Daoy (cell line): ENCODE results near the gene CD63. TPM values are rescaled to one million over a fixed set of nuclear protein-coding genes. Genes with fewer than 3 reads are reported as not detected.

Experiments used
- DNase-seq: peaks from one replicate; pipeline ENCODE4 v3.0.0-alpha.2; 2015; ENCODE audit warnings: low read depth
- total RNA-seq: library from RNA; depleted of rRNA; stranded (reverse); fragments of >200 nt; shearing (Covaris generic); gene quantifications from 2 replicates; pipeline ENCODE4 v1.2.3, GENCODE V29; 2014

CD63 gene
- total RNA-seq, 1 experiment from 2014 or later: 638 TPM

GRCh38 chr12:55706568-55707218 lies 22.1 kb downstream of the CD63 start:
- no peak for DNase-seq

DNA sequence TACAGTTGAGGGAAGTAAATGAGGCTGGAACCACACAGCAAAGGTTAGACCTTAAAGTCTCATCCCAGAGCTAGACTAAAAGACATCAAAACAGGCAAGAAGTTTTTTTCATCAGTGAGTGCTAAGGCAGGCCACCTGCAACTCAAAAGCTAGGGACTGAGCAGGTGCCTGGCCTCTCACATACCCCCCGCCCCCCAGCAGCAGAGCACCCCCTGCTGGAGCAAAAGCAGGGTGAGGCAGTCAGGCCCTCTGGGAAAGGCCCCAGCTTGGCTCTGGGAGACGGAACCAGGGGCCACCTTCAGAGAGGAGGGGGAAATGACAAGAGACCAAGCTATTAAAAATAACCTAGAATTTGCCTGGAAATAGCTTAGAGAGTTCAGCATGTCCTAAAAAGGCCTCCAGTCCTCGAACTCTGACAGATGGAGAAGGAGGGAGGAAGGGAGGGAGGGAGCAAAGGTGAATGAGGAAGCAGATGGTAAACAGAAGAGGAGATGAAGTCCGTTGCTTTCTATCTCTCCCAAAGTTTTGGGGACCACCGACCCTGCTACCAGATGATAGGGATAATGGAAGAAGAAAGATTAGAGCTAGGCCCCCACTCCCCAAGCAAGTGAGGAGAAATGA lies 22.9 kb downstream of the CD63 start:
- DNase-seq: no peak

GRCh38 chr12:55704824-55705718 lies 23.7 kb downstream of the CD63 start:
- DNase-seq: no peak

DNA sequence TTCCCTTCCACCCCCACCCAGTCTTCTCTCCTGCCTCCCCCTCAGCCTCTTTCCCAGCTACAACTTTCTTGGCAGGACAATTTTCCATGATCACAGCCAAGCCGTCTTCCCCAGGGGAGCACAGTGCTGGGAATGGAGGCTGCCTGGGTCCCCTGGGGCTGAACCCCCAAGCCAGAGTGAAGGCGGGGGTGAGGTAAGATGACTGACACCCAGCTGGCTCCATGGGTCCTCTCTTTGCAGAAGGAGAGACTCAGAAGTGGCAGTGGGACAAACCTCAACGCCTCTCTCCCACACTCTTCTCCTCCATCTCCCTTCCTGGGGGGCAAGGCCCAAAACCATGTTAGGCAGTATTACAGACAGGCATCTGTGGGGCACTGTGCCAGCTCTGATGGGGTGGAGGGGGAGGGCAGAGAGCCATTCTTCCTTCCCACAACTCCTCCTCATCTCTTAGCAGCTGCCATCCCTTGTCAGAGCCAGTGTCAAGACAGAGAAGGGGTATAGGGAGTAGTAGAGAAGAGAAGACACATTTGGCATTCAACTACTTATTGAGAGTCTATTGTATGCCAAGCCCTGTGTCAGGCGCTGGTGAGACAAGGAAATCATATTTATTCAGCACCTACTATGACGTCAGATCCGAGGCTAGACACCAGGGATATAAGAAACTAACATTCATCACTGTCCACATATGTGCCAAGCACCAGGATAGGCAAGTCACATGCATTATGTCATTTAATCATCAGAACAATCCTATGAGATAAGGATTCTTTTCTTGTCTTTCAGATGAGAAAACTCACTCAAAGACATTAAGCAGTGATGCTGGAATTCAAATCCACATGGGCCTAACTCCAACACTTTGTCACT lies 24.7 kb downstream of the CD63 start:
- DNase-seq: no peak

DNA sequence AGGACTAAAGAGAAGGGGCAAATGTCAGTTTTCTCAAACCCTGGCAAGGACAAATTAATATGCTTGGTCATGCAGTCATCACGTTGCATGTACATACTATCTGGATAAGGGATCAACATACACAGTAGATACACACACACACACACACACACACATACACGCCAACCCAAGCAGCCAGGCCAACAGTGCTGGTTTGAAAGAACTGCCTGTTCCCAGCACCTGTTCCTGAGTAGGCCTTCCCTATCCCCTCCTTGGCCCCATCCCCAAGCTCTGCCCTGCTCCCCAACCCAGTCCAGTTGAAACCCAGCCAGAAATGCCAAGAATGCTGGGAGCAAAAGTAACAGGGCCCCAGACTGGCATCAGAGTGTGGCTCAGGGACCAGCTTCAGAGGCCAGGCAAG lies 25.5 kb downstream of the CD63 start:
- no peak for DNase-seq

DNA sequence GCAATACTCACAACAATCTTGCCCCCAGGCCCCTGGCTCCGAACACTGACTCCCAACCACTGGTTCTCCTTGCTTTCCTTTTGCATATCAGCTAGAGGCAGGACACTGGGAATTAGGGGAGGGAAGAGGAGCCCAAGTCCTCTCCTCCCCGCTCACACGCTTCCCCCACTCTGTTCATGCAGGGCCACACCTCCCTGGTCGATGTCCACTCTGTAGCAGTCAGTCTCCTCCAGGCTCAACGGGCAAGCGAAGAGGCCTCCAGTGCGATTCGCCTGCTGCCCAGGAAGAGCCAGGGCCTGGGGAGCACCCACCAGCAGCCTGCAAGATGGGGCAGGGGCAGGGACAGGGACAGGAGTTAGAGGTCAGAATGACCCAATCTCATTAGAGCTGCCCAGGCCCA lies 25.9 kb downstream of the CD63 start:
- DNase-seq: no peak

DNA sequence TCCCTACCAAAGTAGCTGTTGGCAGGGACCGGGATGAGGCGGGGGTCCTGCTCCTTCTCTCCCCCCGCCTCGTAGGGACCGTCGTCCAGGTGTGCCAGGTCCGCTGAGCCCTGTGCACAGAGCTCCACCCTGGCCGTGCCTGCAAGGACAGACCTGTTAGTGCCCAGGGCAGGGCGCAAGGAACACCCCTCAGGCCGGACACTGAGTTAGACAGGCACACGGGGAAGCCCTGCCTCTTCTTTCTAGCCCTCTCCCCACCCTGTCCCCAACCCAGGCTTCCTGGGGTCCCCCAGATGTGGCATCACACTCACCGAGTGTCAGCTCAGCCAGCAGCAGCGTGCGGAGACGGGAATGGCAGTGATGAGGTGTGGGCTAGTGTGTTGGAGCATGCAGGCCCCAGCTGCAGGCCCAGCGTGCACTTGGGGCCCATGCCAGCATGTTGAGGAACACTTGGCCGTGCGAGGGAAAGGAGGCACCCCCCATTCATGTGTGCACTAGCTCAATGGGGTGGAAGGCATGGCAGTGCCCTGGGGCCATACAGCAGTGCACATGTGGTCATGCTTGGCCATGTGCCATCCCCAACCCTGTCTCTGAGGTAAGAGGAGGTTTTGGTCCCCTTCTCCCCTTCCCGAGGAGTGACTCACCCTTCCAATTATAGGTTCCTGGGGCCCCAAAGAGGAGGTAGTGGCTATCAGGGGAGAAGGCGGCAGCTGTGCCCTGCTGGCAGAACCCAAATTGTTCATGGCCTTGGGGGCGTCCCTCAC lies 28.4 kb downstream of the CD63 start:
- DNase-seq: peak; percentile 86

- no peak for DNase-seq
Measured at GRCh38 chr12:55699471-55700055, 29.2 kb downstream of the CD63 start.

DNA sequence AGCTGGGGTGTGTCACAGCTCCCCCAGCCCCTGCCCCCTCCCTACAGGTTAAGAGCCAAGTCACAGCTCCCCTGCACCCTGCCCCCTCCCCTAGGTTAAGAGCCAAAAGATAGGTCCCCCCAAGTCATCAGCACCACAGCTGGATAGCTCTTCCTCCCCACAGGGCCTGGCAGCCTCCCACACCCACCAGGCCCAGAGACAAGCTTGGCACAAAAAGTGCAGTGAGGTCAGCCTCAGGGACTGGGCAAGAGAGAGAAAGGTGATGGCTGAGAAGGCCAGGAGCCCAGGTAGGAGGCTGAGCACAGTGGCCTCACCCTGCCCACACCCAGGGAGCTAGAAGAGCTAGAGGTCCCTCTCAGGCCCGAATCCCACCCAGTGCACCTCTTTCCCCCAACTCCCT lies 29.8 kb downstream of the CD63 start:
- DNase-seq: no peak

DNA sequence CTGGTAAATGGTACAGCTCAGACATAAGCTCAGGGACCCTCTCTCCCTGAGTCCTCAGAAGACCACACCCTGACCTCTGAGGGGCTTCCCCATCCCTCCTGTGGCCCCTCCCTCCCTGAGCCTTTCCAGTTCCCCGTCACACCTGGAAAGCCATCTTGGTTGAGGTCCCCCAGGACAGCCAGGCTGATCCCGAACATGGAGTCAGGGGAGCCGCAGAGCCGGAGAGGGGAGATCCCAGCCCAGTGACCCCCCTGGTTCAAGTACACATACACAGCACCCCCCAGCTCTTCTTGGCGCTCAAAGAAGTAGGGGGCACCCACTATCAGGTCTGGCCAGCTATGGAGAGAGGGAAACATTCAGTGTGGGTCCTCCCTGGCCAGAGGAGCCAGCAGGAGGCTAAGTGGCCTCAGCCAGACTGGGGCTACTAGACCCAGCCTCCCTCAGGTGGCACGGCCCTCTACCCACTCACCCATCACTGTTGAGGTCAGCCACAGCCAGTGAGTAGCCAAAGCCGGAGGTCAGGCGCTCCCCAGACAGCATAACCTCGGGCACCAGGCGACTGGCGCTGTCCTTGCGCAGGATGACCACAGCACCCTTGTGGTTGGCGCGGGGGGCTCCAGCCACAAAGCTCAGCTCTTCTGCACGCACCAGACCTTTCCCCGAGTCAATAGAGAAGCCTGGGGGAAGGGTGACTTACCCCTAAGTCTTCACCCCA lies 30.4 kb downstream of the CD63 start:
- no peak for DNase-seq

DNA sequence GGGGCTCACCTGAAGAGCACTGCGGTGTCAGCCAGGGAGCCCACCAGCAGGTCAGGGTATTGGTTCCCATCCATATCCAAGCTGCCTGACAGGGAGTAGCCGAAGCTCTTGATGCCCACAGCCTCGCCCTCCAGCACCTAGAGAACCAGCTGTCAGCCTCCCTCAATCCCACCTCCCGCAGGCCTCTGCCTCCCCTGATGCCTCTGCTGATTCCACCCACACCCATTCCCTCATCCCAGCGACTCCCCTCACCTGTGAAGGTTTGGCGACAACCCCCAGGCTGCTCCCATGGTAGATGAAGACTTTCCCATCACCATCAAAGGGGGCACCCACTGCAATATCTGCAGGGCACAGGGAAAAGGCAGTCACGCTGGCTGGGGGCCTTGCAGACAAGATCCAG lies 31.1 kb downstream of the CD63 start:
- DNase-seq: no peak

DNA sequence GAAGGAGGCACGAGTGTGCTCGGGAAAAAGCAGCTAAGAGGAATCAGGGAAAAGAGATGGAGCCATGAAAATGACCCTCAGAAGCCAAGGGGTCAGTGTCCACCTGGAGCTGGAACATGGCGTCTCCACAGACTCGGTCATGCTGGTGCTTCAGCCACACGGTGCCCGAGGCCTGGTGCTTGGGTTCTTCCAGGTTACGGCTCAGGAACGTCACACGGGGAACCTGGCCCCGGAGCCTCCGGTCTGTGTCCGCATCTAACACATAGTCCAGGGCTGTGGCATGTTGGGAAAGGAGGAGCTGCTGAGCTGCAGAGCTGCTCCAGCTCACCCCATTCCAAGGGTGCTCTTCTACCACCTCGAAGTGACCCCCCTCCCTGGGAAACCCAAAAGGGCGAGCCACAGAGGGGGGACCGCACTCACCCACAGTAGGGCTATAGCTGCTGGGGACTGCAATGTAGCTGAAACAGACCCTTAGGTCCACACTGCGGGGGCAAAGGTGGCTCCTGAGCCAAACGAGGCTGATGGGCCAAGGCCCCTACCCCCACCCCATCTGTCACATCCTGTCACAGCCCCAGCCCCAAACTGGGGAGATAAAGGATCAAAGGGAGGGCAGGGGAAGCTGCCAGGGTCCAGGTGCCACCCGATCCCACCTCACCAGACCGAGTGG lies 31.9 kb downstream of the CD63 start:
- no peak for DNase-seq

GRCh38 chr12:55696141-55696540 lies 32.7 kb downstream of the CD63 start:
- DNase-seq: no peak

DNA sequence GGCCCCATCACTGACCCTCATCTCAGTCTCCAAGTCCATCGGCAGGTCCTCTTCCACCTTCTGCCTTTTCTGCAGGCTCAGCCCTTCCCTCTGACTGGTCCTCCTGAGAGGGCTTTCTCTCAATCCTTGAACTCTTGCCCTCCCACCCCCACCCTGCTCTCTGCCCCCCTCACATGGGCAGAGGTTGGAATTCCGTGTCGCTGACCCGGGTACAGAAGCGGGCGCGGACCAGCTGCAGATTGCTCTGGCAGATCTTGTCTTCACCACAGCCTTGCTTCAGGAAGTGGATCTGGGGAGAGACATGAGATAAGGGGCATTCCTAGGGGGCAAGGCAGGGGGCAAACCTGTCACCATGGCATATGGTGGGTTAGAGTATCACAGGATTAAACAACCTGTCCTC lies 33.5 kb downstream of the CD63 start:
- DNase-seq: no peak

GRCh38 chr12:55694651-55695050 lies 34.2 kb downstream of the CD63 start:
- DNase-seq: no peak

GRCh38 chr12:55694188-55694515 lies 34.7 kb downstream of the CD63 start:
- no peak for DNase-seq

DNA sequence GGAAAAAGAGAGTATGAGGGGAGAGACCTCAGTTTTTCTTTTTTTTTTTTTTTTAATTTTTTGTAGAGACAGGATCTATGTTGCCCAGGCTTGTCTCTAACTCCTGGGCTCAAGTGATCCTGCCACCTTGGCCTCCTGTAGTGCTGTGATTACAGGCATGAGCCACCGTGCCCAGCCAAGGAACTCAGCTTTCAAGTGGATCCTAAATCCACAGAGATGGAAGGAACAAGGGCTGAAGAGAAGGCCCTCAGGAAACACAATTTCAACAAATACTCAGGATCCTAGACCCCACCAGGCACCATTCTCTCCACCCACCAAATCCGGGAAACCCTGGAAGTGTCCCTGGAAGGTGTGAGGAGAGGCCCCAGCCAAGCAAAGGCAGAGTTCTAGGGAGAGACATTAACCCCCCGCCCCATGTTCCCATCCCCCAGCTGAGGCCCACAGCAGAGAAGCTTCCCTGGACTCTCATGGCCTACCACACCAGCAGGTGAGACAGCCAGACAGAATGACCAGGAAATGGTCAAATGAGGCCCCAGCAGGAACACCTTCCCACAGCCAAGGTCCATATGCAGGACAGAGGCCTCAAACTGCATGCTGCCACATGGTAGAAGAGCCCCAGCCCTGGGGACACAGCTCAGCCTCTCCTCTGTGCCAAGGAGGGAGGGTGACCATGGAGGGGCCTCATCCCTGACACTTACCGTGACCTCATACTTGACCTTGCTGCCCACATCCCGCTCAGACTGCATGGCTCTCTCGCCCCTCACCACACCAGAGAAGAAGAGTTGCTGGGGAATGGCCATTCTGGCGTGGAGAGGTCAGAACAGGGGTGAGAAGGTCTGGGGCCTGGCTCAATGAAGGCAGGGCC lies 35.3 kb downstream of the CD63 start:
- DNase-seq: no peak

- DNase-seq: no peak
Measured at GRCh38 chr12:55692631-55693322, 36.0 kb downstream of the CD63 start.
